Uterus (tissue), 2 donors: ENCODE results near the gene PTPRM.

Source experiments
- POLR2A ChIP-seq, 2 donors: fragments of 450-650 bp; IDR thresholded peaks; one replicate each; pipeline ENCODE4 v1.6.1; 2016; ENCODE audit warnings: antibody characterized with exemption in 2 of 2, mild to moderate bottlenecking in 1 of 2, moderate library complexity in 1 of 2
- TF ChIP-seq, protein P1 (sequence below), 4 experiments: fragments of 200-600 bp in 2 of 4; fragments of 450-650 bp in 2 of 4; sonication (generic) in 2 of 4; IDR thresholded peaks; one replicate each; pipeline ENCODE4 v1.5.1; 2016 to 2019; ENCODE audit warnings: antibody characterized with exemption in 4 of 4, mild to moderate bottlenecking in 2 of 4, moderate library complexity in 1 of 4

DNA sequence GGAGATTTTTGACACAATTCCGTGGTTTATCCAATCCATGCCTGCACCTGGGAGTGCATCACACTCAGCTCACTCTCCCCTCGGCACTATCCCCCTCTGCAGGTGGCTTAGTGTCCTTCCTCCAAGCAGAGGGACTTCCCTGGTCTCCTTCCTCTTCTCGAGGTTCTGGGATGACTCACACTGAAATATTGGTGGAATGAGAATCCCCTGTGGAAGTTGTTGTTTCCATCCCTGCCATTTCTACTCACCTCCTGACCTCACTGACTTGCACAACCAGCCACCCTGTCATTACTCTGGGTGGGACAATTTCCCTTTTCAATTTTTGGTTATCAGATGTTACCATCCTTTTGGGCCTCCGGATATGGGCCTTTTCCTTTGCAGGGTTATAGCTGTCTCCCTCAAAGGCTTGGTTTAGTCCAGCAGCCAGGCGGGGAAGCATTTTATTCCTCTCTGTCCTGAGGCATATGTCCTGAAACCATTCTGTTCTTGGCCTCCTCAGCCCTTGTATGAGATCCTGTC lies 59.9 kb downstream of the PTPRM start:
- TF ChIP-seq, protein P1, sequence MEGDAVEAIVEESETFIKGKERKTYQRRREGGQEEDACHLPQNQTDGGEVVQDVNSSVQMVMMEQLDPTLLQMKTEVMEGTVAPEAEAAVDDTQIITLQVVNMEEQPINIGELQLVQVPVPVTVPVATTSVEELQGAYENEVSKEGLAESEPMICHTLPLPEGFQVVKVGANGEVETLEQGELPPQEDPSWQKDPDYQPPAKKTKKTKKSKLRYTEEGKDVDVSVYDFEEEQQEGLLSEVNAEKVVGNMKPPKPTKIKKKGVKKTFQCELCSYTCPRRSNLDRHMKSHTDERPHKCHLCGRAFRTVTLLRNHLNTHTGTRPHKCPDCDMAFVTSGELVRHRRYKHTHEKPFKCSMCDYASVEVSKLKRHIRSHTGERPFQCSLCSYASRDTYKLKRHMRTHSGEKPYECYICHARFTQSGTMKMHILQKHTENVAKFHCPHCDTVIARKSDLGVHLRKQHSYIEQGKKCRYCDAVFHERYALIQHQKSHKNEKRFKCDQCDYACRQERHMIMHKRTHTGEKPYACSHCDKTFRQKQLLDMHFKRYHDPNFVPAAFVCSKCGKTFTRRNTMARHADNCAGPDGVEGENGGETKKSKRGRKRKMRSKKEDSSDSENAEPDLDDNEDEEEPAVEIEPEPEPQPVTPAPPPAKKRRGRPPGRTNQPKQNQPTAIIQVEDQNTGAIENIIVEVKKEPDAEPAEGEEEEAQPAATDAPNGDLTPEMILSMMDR (IDR thresholded peaks at IDR 0.05) = no peak
- no peak for TF ChIP-seq POLR2A (IDR thresholded peaks at IDR 0.05)
